ENCODE data around the gene OR56B4.
"Not testable (repeated sequence)": the region's sequence is repeated elsewhere in the genome, so short reads cannot be mapped to it uniquely, and the experiment has no call there.

Gene OR56B4, protein sequence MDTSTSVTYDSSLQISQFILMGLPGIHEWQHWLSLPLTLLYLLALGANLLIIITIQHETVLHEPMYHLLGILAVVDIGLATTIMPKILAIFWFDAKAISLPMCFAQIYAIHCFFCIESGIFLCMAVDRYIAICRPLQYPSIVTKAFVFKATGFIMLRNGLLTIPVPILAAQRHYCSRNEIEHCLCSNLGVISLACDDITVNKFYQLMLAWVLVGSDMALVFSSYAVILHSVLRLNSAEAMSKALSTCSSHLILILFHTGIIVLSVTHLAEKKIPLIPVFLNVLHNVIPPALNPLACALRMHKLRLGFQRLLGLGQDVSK

DNA sequence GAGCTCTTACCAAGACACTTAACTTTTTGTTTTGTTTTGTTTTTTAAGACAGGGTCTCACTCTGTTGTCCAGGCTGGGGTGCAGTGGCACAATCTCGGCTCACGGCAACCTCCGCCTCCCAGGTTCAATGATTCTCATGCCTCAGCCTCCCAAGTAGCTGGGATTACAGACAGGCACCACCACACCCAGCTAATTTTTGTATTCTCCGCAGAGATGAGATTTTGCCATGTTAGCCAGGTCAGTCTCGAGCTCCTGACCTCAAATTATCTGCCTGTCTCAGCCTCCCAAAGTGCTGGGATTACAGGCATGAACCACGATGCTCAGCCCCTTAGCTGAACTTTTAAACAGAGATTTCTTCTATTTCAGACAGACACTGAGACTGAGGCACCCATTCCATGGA, at the start of gene OR56B4:
Gene OR56B4, plus strand, starts transcription at position 301 of the 400 bp plus-strand sequence. Its CDS starts 95 bp downstream, at position 396.
- H3K4me1 ChIP-seq (ENCODE audit: low read length); DNase-seq; H3K27me3 ChIP-seq (replicated peaks; ENCODE audit: insufficient read depth, low read length); H3K9me2 ChIP-seq (replicated peaks; ENCODE audit: insufficient read depth, low read length); H3K27ac ChIP-seq (ENCODE audit: low read length); H3F3A ChIP-seq (ENCODE audit: insufficient read depth, low read length); H3K79me2 ChIP-seq (ENCODE audit: low read length); H3K4me2 ChIP-seq (ENCODE audit: low read depth, low read length); H3K36me3 ChIP-seq (replicated peaks; ENCODE audit: insufficient read depth, low read length); H3K9me3 ChIP-seq (replicated peaks; ENCODE audit: insufficient read depth, low read length); H2AFZ ChIP-seq (ENCODE audit: low read length); H3K9ac ChIP-seq (ENCODE audit: low read length); H4K20me1 ChIP-seq (ENCODE audit: insufficient read depth, low read length); H3K4me3 ChIP-seq (ENCODE audit: low read length): not testable (repeated sequence)

DNA sequence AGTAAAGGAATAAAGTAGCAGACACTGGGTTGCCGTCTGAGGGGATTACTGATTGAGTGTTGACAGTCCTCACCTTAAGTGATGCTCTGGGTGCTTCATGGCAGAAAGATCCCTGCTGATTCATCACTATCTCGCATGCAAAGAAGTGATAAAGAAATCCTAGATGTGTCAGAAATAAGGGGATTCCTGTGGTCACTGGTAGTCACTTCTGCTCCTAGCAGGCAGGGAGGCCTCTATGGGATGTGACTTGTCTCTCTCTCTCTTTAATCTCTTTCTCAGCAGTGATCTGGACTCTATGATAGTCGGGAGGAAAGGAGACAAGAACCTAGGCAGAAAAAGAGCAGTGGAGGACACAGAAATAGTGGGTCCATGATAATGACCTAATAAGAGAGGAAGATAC, 46.0 kb upstream of the OR56B4 start:
- Histone ChIP-seq H3K27me3 (replicated peaks; ENCODE audit: insufficient read depth, low read length) (no peaks in the 10 kb centered on the region), H3K36me3 (replicated peaks; ENCODE audit: insufficient read depth, low read length) (no peaks in the 10 kb centered on the region), H3F3A (ENCODE audit: insufficient read depth, low read length) (no peaks in the 10 kb centered on the region), H2AFZ (ENCODE audit: low read length) (no peak overlapping the region), H3K4me1 (ENCODE audit: low read length) (no peaks in the 10 kb centered on the region), H3K27ac (ENCODE audit: low read length) (no peak overlapping the region), H3K9ac (ENCODE audit: low read length) (no peak overlapping the region), H3K4me3 (ENCODE audit: low read length) (no peak overlapping the region), H3K9me3 (replicated peaks; ENCODE audit: insufficient read depth, low read length) (no peaks in the 10 kb centered on the region), H3K9me2 (replicated peaks; ENCODE audit: insufficient read depth, low read length) (no peaks in the 10 kb centered on the region), H3K79me2 (ENCODE audit: low read length) (no peaks in the 10 kb centered on the region), H4K20me1 (ENCODE audit: insufficient read depth, low read length) (no peaks in the 10 kb centered on the region), H3K4me2 (ENCODE audit: low read depth, low read length) (no peak overlapping the region)
- TF ChIP-seq, protein P1, sequence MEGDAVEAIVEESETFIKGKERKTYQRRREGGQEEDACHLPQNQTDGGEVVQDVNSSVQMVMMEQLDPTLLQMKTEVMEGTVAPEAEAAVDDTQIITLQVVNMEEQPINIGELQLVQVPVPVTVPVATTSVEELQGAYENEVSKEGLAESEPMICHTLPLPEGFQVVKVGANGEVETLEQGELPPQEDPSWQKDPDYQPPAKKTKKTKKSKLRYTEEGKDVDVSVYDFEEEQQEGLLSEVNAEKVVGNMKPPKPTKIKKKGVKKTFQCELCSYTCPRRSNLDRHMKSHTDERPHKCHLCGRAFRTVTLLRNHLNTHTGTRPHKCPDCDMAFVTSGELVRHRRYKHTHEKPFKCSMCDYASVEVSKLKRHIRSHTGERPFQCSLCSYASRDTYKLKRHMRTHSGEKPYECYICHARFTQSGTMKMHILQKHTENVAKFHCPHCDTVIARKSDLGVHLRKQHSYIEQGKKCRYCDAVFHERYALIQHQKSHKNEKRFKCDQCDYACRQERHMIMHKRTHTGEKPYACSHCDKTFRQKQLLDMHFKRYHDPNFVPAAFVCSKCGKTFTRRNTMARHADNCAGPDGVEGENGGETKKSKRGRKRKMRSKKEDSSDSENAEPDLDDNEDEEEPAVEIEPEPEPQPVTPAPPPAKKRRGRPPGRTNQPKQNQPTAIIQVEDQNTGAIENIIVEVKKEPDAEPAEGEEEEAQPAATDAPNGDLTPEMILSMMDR (IDR thresholded peaks at IDR 0.05; ENCODE audit: low read length): no peak
- TF ChIP-seq EZH2phosphoT487 (IDR thresholded peaks at IDR 0.05; ENCODE audit: low read length): no peak
- no peak for TF ChIP-seq EZH2 (optimal IDR thresholded peaks at IDR 0.05; ENCODE audit: low read depth, low read length)
- DNase-seq: no peak

DNA sequence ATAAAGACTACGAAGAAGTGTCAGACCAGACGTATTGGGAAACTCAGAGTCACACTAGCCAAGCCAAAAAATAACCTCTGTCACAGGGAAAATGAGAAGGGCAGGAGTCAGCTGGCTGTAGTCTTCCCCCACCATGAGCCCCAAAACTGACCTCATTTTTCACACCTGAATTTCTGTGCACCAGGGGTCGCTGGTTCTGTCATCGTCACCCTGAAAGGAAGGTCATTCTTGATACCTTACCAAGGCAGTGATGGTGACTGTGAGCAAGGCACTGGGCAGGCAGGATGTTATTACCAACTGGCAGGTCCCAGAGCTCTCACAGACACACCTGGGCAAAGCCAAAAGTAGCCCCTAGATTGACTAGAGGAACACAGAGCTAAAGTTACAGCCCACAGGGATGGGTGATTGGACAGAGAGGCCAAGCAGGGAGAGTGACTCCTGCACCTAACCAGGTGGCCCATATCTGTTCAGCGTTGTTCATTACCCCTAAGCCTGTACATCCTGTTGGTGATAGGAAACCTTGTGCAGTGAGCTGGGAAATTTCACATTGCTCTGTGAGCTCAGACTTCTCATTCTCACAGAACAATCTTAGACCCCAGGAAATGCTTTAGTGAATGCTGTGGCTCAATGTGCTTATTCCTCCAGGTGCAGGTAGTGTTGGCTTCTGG, 44.7 kb upstream of the OR56B4 start:
- Histone ChIP-seq H3F3A (ENCODE audit: insufficient read depth, low read length) (no peaks in the 10 kb centered on the region), H3K4me2 (ENCODE audit: low read depth, low read length) (no peak overlapping the region), H4K20me1 (ENCODE audit: insufficient read depth, low read length) (no peaks in the 10 kb centered on the region), H3K4me1 (ENCODE audit: low read length) (no peaks in the 10 kb centered on the region), H3K4me3 (ENCODE audit: low read length) (no peak overlapping the region), H3K79me2 (ENCODE audit: low read length) (no peaks in the 10 kb centered on the region), H3K9ac (ENCODE audit: low read length) (no peak overlapping the region), H3K9me2 (replicated peaks; ENCODE audit: insufficient read depth, low read length) (no peaks in the 10 kb centered on the region), H2AFZ (ENCODE audit: low read length) (no peak overlapping the region), H3K27ac (ENCODE audit: low read length) (no peak overlapping the region), H3K27me3 (replicated peaks; ENCODE audit: insufficient read depth, low read length) (no peaks in the 10 kb centered on the region), H3K9me3 (replicated peaks; ENCODE audit: insufficient read depth, low read length) (no peaks in the 10 kb centered on the region), H3K36me3 (replicated peaks; ENCODE audit: insufficient read depth, low read length) (no peaks in the 10 kb centered on the region)
- DNase-seq: no peak
- TF ChIP-seq, protein P1 (IDR thresholded peaks at IDR 0.05; ENCODE audit: low read length): peak; percentile 31
- TF ChIP-seq EZH2phosphoT487 (IDR thresholded peaks at IDR 0.05; ENCODE audit: low read length): no peak

DNA sequence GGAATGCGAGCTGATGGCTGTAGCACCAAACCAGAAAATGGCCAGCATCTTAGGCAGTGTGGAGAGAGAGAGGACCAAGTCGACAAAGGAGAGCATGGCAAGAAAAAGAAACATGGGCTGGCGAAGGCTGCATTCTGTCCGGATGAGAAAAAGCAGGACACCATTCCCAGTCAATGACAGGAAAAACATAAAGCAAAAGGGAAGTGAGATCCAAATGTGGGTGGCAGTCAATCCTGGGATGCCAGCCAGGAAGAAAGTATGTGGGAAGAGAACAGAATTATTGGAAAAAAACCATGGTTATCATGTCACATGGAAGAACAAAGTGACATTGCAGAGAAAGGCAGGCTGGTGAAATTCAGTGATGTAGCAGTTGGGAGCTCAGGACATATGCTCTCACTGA, 40.0 kb upstream of the OR56B4 start:
- Histone ChIP-seq H2AFZ (ENCODE audit: low read length) (no peak overlapping the region), H3K36me3 (replicated peaks; ENCODE audit: insufficient read depth, low read length) (no peaks in the 10 kb centered on the region), H3K4me3 (ENCODE audit: low read length) (no peak overlapping the region), H3K9me2 (replicated peaks; ENCODE audit: insufficient read depth, low read length) (no peaks in the 10 kb centered on the region), H3K9me3 (replicated peaks; ENCODE audit: insufficient read depth, low read length) (no peaks in the 10 kb centered on the region), H3K4me2 (ENCODE audit: low read depth, low read length) (no peak overlapping the region), H3K79me2 (ENCODE audit: low read length) (no peaks in the 10 kb centered on the region), H4K20me1 (ENCODE audit: insufficient read depth, low read length) (no peaks in the 10 kb centered on the region), H3K9ac (ENCODE audit: low read length) (no peak overlapping the region), H3K27ac (ENCODE audit: low read length) (no peak overlapping the region), H3F3A (ENCODE audit: insufficient read depth, low read length) (no peaks in the 10 kb centered on the region), H3K27me3 (replicated peaks; ENCODE audit: insufficient read depth, low read length) (no peaks in the 10 kb centered on the region), H3K4me1 (ENCODE audit: low read length) (no peaks in the 10 kb centered on the region)
- DNase-seq: no peak
- TF ChIP-seq EZH2 (optimal IDR thresholded peaks at IDR 0.05; ENCODE audit: low read depth, low read length) (no peak), EZH2phosphoT487 (IDR thresholded peaks at IDR 0.05; ENCODE audit: low read length) (no peak)
- TF ChIP-seq, protein P1 (IDR thresholded peaks at IDR 0.05; ENCODE audit: low read length): no peak

DNA sequence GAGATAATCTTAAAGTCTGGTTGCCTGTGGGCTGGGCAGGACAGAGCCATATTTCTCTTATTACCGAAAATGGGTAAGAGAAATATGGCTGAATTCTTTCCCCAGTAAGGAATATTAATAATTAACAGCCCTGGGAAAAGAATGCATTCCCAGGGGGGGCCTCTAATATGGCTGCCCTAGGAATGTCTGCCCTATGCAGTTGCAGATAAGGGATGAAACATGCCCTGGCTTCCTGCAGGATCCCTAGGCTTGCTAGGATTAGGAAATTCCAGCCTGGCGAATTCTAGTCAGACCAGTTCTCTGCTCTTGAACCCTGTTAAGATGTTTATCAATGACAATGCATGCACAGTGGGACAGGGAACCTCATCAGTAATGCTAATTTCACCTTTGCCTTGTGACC, 31.0 kb upstream of the OR56B4 start:
- not testable (repeated sequence) for H3K4me1 ChIP-seq (ENCODE audit: low read length); H3F3A ChIP-seq (ENCODE audit: insufficient read depth, low read length); H3K4me2 ChIP-seq (ENCODE audit: low read depth, low read length); H3K27me3 ChIP-seq (replicated peaks; ENCODE audit: insufficient read depth, low read length); H2AFZ ChIP-seq (ENCODE audit: low read length); H3K36me3 ChIP-seq (replicated peaks; ENCODE audit: insufficient read depth, low read length); DNase-seq; H3K9me2 ChIP-seq (replicated peaks; ENCODE audit: insufficient read depth, low read length); H3K27ac ChIP-seq (ENCODE audit: low read length); H3K9ac ChIP-seq (ENCODE audit: low read length); H4K20me1 ChIP-seq (ENCODE audit: insufficient read depth, low read length); H3K9me3 ChIP-seq (replicated peaks; ENCODE audit: insufficient read depth, low read length); H3K79me2 ChIP-seq (ENCODE audit: low read length); H3K4me3 ChIP-seq (ENCODE audit: low read length)
